Measurements from ENCODE around the gene TBX2. TPM values are rescaled to one million over a fixed set of nuclear protein-coding genes. Genes with fewer than 3 reads are reported as not detected.

The TBX2 gene
- total and polyA plus RNA-seq, 9 of the 15 experiments (the other 6 are each of a cell fraction or from before 2014, with no cell fraction given) = 0.18 TPM; not detected in 8

DNA sequence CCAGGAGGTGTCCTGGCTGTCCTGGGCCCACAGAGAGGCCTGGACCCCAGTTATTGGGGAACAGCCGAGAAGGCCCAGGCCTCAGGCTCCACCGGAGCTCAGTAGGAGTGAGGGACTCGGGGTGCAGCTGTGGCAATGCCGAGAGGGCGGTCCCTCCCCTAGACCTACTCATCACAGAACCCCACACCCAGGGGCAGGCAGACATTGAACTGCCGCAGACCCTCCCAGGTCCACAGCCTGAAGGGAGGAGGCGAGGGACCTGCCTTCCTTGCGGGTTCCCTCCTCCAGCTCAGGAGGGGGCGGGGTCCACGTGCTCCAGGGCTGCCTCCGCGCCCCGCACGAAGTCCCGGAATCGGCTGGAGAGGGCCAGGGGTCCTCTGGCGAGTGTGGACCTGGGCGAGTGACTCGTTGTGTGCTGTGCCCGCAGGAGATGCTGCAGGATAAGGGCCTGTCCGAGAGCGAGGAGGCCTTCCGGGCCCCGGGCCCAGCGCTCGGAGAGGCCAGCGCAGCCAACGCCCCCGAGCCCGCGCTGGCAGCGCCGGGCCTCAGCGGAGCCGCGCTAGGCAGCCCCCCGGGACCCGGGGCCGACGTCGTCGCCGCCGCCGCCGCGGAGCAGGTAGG is 56.5 kb downstream of the TBX2 start:
- WGBS (ENCODE audit: insufficient coverage, low coverage, missing lambda C conversion rate) = 1% methylated on average over 17 of the region's 47 CpGs
- FAIRE-seq (no peak), DNase-seq (ENCODE audit: extremely low read depth in 1 of 4, low spot score in 3 of 4) (no peak), ATAC-seq (no peak)
- Histone ChIP-seq H3K4me1 (replicated peaks in 1 of 2; ENCODE audit: control insufficient read depth in 2 of 2, insufficient read depth in 2 of 2, low read length in 2 of 2) (peaks cover 0 to 35% of the 10 kb centered on the region in 2 experiments; a peak in 2 of 5 replicates), H3K27ac (ENCODE audit: extremely low read depth, low read depth, low read length) (no peak overlapping the region), H3K9me3 (replicated peaks; ENCODE audit: control insufficient read depth, insufficient read depth, low read depth, low read length) (no peaks in the 10 kb centered on the region), H3K4me3 (no peak overlapping the region), H2AFZ (ENCODE audit: low read depth, low read length) (no peak overlapping the region), H3K4me2 (ENCODE audit: insufficient read depth, low read length) (no peak overlapping the region), H3K36me3 (ENCODE audit: control insufficient read depth, insufficient read depth, low read length) (no peaks in the 10 kb centered on the region), H3K27me3 (ENCODE audit: control insufficient read depth in 2 of 2, insufficient read depth in 2 of 2, low read length in 2 of 2) (peaks cover 29 to 73% of the 10 kb centered on the region in 2 experiments; a peak in 4 of 5 replicates), H3K79me2 (ENCODE audit: control insufficient read depth, insufficient read depth, low read length) (no peaks in the 10 kb centered on the region), H4K20me1 (replicated peaks; ENCODE audit: control insufficient read depth, insufficient read depth, low read length) (no peaks in the 10 kb centered on the region), H3K9ac (ENCODE audit: insufficient read depth in 1 of 2, low read depth in 2 of 2, low read length in 2 of 2) (no peak overlapping the region), H3K9me1 (ENCODE audit: control insufficient read depth, insufficient read depth, low read length) (no peaks in the 10 kb centered on the region)
- in situ Hi-C loops (cut with MboI) (no loop called here), intact Hi-C loops (cut with micrococcal nuclease) (no loop called here)
- ChIA-PET CTCF (ENCODE audit: low intra/inter-chr PET ratio) (no interaction called here), POLR2A (interaction anchor here (0.6 to 0.7 kb wide), 2 partner anchors 11 to 32 kb away, joined by 3 read pairs; no protein-coding TSS in a partner anchor)
- BruUV-seq (replicated peaks) = no TSS peak
- TF ChIP-seq MCM5 (IDR thresholded peaks at IDR 0.05; ENCODE audit: low read depth) = no peak
- no peak for TF ChIP-seq KLF6 (CRISPR knock-in tag; IDR thresholded peaks at IDR 0.05; ENCODE audit: borderline replicate concordance)
- TF ChIP-seq E2F6 (IDR thresholded peaks at IDR 0.05; ENCODE audit: borderline replicate concordance in 1 of 2, extremely low read depth in 1 of 2, insufficient read depth in 1 of 2, insufficient read length in 1 of 2, low read depth in 1 of 2, low read length in 1 of 2, poor library complexity in 1 of 2, severe bottlenecking in 1 of 2) = peak in 1 of 2 experiments; percentile 31
- no peak for TF ChIP-seq SMARCC2 (IDR thresholded peaks at IDR 0.05; ENCODE audit: low read depth)
- TF ChIP-seq ILK (tag; IDR thresholded peaks at IDR 0.05; ENCODE audit: borderline replicate concordance, low read depth) = no peak
- no peak for TF ChIP-seq HDAC6 (IDR thresholded peaks at IDR 0.05; ENCODE audit: low read depth, low read length)
- no peak for TF ChIP-seq CHCHD3 (CRISPR knock-in tag; IDR thresholded peaks at IDR 0.05)
- TF ChIP-seq, protein P1, sequence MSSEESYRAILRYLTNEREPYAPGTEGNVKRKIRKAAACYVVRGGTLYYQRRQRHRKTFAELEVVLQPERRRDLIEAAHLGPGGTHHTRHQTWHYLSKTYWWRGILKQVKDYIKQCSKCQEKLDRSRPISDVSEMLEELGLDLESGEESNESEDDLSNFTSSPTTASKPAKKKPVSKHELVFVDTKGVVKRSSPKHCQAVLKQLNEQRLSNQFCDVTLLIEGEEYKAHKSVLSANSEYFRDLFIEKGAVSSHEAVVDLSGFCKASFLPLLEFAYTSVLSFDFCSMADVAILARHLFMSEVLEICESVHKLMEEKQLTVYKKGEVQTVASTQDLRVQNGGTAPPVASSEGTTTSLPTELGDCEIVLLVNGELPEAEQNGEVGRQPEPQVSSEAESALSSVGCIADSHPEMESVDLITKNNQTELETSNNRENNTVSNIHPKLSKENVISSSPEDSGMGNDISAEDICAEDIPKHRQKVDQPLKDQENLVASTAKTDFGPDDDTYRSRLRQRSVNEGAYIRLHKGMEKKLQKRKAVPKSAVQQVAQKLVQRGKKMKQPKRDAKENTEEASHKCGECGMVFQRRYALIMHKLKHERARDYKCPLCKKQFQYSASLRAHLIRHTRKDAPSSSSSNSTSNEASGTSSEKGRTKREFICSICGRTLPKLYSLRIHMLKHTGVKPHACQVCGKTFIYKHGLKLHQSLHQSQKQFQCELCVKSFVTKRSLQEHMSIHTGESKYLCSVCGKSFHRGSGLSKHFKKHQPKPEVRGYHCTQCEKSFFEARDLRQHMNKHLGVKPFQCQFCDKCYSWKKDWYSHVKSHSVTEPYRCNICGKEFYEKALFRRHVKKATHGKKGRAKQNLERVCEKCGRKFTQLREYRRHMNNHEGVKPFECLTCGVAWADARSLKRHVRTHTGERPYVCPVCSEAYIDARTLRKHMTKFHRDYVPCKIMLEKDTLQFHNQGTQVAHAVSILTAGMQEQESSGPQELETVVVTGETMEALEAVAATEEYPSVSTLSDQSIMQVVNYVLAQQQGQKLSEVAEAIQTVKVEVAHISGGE (CRISPR knock-in tag; IDR thresholded peaks at IDR 0.05) = peak in 1 of 3 experiments; percentile 90; a peak in 1 of 6 replicates
- TF ChIP-seq IRF1 (CRISPR knock-in tag; IDR thresholded peaks at IDR 0.05; ENCODE audit: borderline replicate concordance) = no peak
- TF ChIP-seq, protein P2, sequence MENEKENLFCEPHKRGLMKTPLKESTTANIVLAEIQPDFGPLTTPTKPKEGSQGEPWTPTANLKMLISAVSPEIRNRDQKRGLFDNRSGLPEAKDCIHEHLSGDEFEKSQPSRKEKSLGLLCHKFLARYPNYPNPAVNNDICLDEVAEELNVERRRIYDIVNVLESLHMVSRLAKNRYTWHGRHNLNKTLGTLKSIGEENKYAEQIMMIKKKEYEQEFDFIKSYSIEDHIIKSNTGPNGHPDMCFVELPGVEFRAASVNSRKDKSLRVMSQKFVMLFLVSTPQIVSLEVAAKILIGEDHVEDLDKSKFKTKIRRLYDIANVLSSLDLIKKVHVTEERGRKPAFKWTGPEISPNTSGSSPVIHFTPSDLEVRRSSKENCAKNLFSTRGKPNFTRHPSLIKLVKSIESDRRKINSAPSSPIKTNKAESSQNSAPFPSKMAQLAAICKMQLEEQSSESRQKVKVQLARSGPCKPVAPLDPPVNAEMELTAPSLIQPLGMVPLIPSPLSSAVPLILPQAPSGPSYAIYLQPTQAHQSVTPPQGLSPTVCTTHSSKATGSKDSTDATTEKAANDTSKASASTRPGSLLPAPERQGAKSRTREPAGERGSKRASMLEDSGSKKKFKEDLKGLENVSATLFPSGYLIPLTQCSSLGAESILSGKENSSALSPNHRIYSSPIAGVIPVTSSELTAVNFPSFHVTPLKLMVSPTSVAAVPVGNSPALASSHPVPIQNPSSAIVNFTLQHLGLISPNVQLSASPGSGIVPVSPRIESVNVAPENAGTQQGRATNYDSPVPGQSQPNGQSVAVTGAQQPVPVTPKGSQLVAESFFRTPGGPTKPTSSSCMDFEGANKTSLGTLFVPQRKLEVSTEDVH (IDR thresholded peaks at IDR 0.05; ENCODE audit: low read depth, partially characterized antibody) = no peak
